Kidney (tissue), 14 donors: ENCODE measurements around the gene OR8D1. TPM values are rescaled to one million over a fixed set of nuclear protein-coding genes. Genes with fewer than 3 reads are reported as not detected.

Experiments used
- DNase-seq, 5 donors: peaks; one replicate each; pipeline ENCODE4 v3.0.0-alpha.2; 2013 to 2020
- FAIRE-seq: peaks from 2 replicates; lab custom pipeline; 2012; peaks lifted over from hg19 to GRCh38; lab: Jason Lieb, UNC
- H3K27ac ChIP-seq, 2 donors: one replicate each; pipeline ENCODE4 v1.7.0; 2013; ENCODE audit warnings: low read depth in 2 of 2, low read length in 2 of 2, inconsistent platforms in 1 of 2
- H3K27me3 ChIP-seq: one replicate; pipeline ENCODE4 v1.7.1; 2013; ENCODE audit warnings: low read length, inconsistent platforms; ENCODE audit not compliant: control insufficient read depth, insufficient read depth
- H3K36me3 ChIP-seq, 3 donors: one replicate each; pipeline versions ENCODE4 v1.7.0 to v1.7.1; 2013; ENCODE audit warnings: low read length in 3 of 3, control low read depth in 1 of 3, inconsistent platforms in 1 of 3; ENCODE audit not compliant: insufficient read depth in 3 of 3, control insufficient read depth in 2 of 3
- H3K4me1 ChIP-seq, 3 donors: one replicate each; pipeline versions ENCODE4 v1.7.0 to v1.7.1; 2013; ENCODE audit warnings: low read length in 3 of 3, inconsistent platforms in 1 of 3, low read depth in 1 of 3; ENCODE audit not compliant: control insufficient read depth in 2 of 3, insufficient read depth in 2 of 3
- H3K4me3 ChIP-seq, 3 donors: one replicate each; pipeline versions ENCODE4 v1.7.0 to v1.8.1; 2013; ENCODE audit warnings: low read length in 3 of 3, control low read depth in 1 of 3, inconsistent platforms in 1 of 3
- H3K9ac ChIP-seq, 3 donors: one replicate each; pipeline versions ENCODE4 v1.7.0 to v1.7.1; 2013; ENCODE audit warnings: low read length in 3 of 3, control low read depth in 1 of 3, inconsistent platforms in 1 of 3
- H3K9me3 ChIP-seq, 3 donors: one replicate each; pipeline versions ENCODE4 v1.7.0 to v1.7.1; 2013; ENCODE audit warnings: low read length in 3 of 3, control low read depth in 1 of 3, inconsistent platforms in 1 of 3; ENCODE audit not compliant: control insufficient read depth in 2 of 3, insufficient read depth in 1 of 3
- intact Hi-C: fragments of 100-400 bp; cut with DNase I; formaldehyde crosslinking; loops from one replicate; pipeline ENCODE4 v1.11.1; 2022
- polyA plus RNA-seq: library from polyadenylated mRNA; stranded (reverse); fragments of 350-450 nt; fragmentation: Illumina TruSeq; extraction: RNeasy Lipid Tissue Mini Kit (QIAGEN cat#74804); gene quantifications from one replicate; pipeline ENCODE4 v1.2.3, GENCODE V29; 2014; ENCODE audit warnings: low read depth, low replicate concordance; ENCODE audit not compliant: insufficient read depth
- total RNA-seq: library from RNA; stranded (reverse); fragmentation: NEBNext Ultra II Directional; extraction: Animal tissue kit (Norgen Biotek cat#: 25700); gene quantifications from one replicate; pipeline ENCODE4 v1.2.1, GENCODE V29; 2021
- TF ChIP-seq, protein P1 (sequence below): IDR thresholded peaks from 3 replicates; pipeline ENCODE4 v1.5.1; 2012; ENCODE audit warnings: mild to moderate bottlenecking, moderate library complexity, borderline replicate concordance; ENCODE audit not compliant: insufficient read depth; ENCODE audit errors: extremely low read depth
- donor health status: control.
- donor health status: control.
- donor health status: control.
- donor health status: control.
- donor health status: control.
- donor health status: DM: yes; HTN: yes; CAD: no.
- donor health status: Normal renal cell carcinoma (clear cell type).

Gene OR8D1
- total and polyA plus RNA-seq, 2 donors from 2014 or later, result not detected

DNA sequence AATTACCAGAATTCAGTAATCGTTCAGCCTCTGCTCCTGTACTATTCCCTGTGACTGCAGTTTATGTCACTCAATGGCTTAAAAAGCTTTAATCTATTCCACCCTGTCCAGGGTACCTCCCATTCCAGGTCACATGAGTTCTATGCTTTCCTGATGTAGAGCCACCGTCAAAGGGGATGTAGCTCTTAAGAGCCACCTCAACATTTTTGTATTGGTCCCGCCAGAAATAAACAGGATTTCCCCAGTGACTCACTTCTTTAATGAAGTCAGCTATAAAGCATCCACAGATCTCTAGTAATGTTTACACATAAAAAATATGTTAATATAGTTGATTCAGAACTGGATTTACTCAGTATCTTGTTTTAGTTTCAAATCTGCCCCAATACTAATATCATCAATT is 1.3 kb upstream of the OR8D1 start:
- Histone ChIP-seq H3K9ac (no peak overlapping the region), H3K36me3 (no peaks in the 10 kb centered on the region), H3K27ac (no peak overlapping the region), H3K4me3 (no peak overlapping the region), H3K4me1 (no peaks in the 10 kb centered on the region), H3K9me3 (no peaks in the 10 kb centered on the region), H3K27me3 (no peaks in the 10 kb centered on the region)
- FAIRE-seq (no peak), DNase-seq (no peak)
- TF ChIP-seq, protein P1, sequence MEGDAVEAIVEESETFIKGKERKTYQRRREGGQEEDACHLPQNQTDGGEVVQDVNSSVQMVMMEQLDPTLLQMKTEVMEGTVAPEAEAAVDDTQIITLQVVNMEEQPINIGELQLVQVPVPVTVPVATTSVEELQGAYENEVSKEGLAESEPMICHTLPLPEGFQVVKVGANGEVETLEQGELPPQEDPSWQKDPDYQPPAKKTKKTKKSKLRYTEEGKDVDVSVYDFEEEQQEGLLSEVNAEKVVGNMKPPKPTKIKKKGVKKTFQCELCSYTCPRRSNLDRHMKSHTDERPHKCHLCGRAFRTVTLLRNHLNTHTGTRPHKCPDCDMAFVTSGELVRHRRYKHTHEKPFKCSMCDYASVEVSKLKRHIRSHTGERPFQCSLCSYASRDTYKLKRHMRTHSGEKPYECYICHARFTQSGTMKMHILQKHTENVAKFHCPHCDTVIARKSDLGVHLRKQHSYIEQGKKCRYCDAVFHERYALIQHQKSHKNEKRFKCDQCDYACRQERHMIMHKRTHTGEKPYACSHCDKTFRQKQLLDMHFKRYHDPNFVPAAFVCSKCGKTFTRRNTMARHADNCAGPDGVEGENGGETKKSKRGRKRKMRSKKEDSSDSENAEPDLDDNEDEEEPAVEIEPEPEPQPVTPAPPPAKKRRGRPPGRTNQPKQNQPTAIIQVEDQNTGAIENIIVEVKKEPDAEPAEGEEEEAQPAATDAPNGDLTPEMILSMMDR, result no peak
- intact Hi-C loops, result no loop called here

DNA sequence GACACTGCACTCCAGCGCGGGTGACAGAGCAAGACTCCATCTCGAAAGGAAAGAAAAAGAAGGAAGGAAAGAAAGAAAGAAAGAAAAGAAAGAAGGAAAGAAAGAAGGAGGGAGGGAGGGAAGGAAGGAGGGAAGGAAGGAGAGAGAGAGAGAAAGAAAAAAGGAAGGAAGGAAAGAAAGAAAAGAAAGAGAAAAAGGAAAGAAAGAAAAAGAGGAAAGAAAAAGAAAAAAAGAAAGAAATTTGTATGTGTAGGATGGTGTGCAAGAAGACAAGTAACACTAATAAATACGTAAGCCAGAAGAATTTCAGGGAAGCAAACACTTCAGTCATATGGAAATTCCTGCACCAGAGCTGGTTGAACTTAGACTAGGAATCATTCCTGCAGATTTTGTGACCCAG is 618 bp downstream of the OR8D1 start:
- intact Hi-C loops, result no loop called here
- FAIRE-seq (no peak), DNase-seq (no peak)
- Histone ChIP-seq H3K27ac (no peak overlapping the region), H3K4me1 (no peaks in the 10 kb centered on the region), H3K9ac (no peak overlapping the region), H3K36me3 (no peaks in the 10 kb centered on the region), H3K27me3 (no peaks in the 10 kb centered on the region), H3K4me3 (no peak overlapping the region), H3K9me3 (no peaks in the 10 kb centered on the region)
- TF ChIP-seq, protein P1, result no peak

DNA sequence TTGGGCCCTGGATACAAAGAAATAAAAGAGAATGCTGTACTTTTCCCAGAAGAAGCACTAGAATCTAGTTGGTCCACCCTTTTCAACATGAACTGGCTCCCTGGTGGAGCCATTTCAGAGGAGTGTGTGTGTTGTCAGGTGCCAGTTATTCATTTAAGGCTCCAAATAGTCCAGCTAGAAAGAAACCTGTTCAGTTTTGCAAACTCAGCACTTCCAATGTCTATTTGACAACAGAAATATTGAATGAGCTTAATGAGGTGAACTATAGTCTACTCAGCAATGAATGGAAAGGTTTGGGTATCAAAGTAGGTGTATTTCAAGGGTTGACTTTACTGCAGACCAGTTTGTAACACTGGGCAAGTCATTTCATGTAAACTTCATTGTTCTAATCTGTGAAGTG is 2.1 kb downstream of the OR8D1 start:
- TF ChIP-seq, protein P1, result no peak
- DNase-seq (no peak), FAIRE-seq (no peak)
- Histone ChIP-seq H3K36me3 (no peaks in the 10 kb centered on the region), H3K9ac (no peak overlapping the region), H3K27ac (no peak overlapping the region), H3K27me3 (no peaks in the 10 kb centered on the region), H3K4me1 (no peaks in the 10 kb centered on the region), H3K9me3 (no peaks in the 10 kb centered on the region), H3K4me3 (no peak overlapping the region)
- intact Hi-C loops, result no loop called here

DNA sequence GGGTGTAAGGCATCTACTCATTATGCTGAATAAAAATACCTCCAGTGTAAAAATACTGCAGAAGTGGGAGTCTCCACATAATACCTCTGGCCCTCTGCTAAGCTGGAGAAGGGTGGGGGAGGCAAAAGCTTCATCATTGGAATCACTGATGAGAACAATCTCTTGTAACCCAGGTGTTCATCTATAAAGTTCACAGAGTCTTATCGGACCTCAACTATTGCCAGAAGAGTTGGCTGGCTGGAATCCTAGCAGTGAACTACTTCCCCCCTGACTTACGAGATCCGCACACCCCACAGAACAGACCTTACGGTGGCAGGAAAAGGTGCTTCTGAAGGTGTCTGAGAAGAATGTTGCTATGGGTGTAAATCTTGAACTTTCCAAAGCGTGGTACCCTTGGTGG is 2.5 kb downstream of the OR8D1 start:
- Histone ChIP-seq H3K27ac (no peak overlapping the region), H3K4me3 (no peak overlapping the region), H3K27me3 (no peaks in the 10 kb centered on the region), H3K36me3 (no peaks in the 10 kb centered on the region), H3K4me1 (no peaks in the 10 kb centered on the region), H3K9me3 (no peaks in the 10 kb centered on the region), H3K9ac (no peak overlapping the region)
- DNase-seq (no peak), FAIRE-seq (no peak)
- TF ChIP-seq, protein P1, result no peak
- intact Hi-C loops, result no loop called here
